Measurements from ENCODE around the gene SFMBT2. TPM values are rescaled to one million over a fixed set of nuclear protein-coding genes. Genes with fewer than 3 reads are reported as not detected.

SFMBT2 gene
- total RNA-seq: 5.1 and 5.5 TPM in 2 replicates

GRCh38 chr10:7410862-7411670 lies at the start of gene SFMBT2:
Gene SFMBT2 (minus strand): TSS chr10:7411034. CDS start chr10:7381898, 29,136 bp downstream.

Data from smooth muscle cell of bladder (primary cell).